ENCODE measurements around the gene MICALL1. TPM values are rescaled to one million over a fixed set of nuclear protein-coding genes. Genes with fewer than 3 reads are reported as not detected.

The MICALL1 gene
- total and polyA plus RNA-seq, 2 donors, result 5.5 to 13.7 TPM

DNA sequence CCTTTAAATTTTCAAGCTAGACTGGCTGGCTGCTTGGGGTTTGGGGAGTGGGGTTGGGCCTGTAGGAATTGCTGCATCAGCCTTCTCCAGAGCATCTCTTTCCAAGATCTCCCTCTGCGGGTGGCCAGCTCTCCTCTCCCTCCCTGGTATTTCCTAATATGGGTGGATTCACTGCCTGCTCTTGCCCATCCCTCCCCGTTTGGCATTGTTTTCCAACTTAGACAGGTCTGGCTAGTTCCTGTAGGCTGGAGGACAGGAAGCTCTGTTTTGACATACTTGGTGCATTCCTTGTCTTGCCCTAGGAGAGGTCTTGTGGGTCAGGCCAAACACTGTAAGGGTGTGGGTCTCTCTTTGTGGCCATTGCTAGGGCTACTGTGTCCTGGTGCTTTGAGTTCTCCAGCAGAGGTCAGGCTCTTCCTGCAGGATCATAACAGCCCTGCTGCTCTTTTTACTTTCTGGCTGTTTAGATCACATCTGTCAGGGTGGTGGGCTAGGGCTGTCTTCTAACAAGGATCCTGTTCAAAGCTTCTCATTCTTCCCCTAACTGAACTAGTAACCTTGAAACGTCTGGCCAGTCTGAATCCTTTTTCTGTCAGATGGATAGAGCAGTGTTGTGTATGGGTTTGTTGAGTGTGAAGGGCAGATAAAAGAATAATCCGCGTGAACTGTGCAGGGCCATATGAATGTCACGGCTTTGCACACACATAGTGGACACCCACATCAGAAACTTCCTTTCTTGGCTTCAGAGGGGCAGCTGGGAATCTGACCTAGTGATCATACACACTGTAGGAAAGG, 18.3 kb upstream of the MICALL1 start:
- Histone ChIP-seq H3K27me3 (ENCODE audit: control insufficient read depth in 2 of 2, insufficient read depth in 1 of 2, low read length in 1 of 2) (no peaks in the 10 kb centered on the region), H3K4me1 (ENCODE audit: control insufficient read depth in 2 of 2, insufficient read depth in 2 of 2, low read length in 2 of 2) (no peaks in the 10 kb centered on the region), H3K27ac (ENCODE audit: low read depth in 1 of 2, low read length in 1 of 2) (peak overlapping the region in 1 of 2 donors; percentile 38)

GRCh38 chr22:37891926-37892325, 14.2 kb upstream of the MICALL1 start:
- H3K4me1 ChIP-seq (ENCODE audit: control insufficient read depth in 2 of 2, insufficient read depth in 2 of 2, low read length in 2 of 2), result peaks cover 4 to 19% of the 10 kb centered on the region in 2 donors
- no peaks in the 10 kb centered on the region for H3K9me3 ChIP-seq (ENCODE audit: control insufficient read depth in 2 of 2, insufficient read depth in 1 of 2, low read length in 1 of 2)
- H3K27ac ChIP-seq (ENCODE audit: low read depth in 1 of 2, low read length in 1 of 2), result no peak overlapping the region
- peaks cover 45 to 54% of the 10 kb centered on the region in 2 donors for H3K36me3 ChIP-seq (ENCODE audit: control insufficient read depth in 2 of 2, insufficient read depth in 2 of 2, low read length in 1 of 2)
- 96% methylated on average over 3 of the region's 3 CpGs for WGBS
- no peak for DNase-seq (ENCODE audit: low read depth in 6 of 9, low spot score in 9 of 9)
- H3K27me3 ChIP-seq (ENCODE audit: control insufficient read depth in 2 of 2, insufficient read depth in 1 of 2, low read length in 1 of 2), result no peaks in the 10 kb centered on the region
- H3K4me3 ChIP-seq (ENCODE audit: low read length in 2 of 2), result no peak overlapping the region

More for the DNA sequence above, 18.3 kb upstream of the MICALL1 start:
- no peak overlapping the region for H3K4me3 ChIP-seq (ENCODE audit: low read length in 2 of 2)
- no peaks in the 10 kb centered on the region for H3K9me3 ChIP-seq (ENCODE audit: control insufficient read depth in 2 of 2, insufficient read depth in 1 of 2, low read length in 1 of 2)
- no peak for DNase-seq (ENCODE audit: low read depth in 6 of 9, low spot score in 9 of 9)
- WGBS, result 95% methylated on average over 6 of the region's 6 CpGs
- peaks cover 62 to 65% of the 10 kb centered on the region in 2 donors for H3K36me3 ChIP-seq (ENCODE audit: control insufficient read depth in 2 of 2, insufficient read depth in 2 of 2, low read length in 1 of 2)

DNA sequence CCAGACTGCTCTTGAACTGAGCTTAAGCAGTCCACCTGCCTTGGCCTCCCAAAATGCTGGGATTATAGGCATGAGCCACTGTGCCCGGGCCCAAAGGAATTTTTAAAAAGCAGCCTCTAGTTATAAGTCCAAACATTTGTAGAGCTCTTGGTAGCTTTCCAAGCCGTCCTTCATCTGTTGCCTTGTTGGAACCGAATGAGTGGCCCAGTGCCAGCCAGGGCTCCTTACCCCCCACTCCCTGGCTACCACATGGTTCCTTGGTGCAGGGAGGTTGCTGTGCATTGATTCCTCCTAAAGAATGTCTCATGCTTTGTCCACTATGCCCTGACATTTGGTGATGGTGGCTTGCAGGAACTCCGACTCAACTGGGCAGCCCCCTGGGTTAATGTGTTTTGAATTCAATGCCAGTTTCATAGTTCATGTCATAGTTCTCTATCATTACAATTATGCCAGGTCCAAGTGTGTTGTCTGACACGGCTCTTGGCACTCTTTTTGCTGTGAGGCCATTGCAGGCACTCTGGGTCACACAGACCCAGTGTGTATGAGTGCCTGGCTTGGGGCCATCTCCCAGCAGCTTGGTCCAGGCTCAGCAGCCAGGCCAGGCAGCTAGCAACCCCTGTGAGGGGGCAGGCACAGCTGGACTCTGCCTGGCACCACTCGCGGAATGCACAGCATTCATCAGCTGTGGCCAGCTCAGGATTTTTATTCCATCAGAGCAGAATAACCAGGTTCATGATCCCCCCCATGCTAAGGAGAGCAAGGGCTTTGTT, 13.3 kb upstream of the MICALL1 start:
- DNase-seq (ENCODE audit: low read depth in 6 of 9, low spot score in 9 of 9), result no peak
- Histone ChIP-seq H3K27ac (ENCODE audit: low read depth in 1 of 2, low read length in 1 of 2) (no peak overlapping the region), H3K4me1 (ENCODE audit: control insufficient read depth in 2 of 2, insufficient read depth in 2 of 2, low read length in 2 of 2) (peaks cover 4 to 21% of the 10 kb centered on the region in 2 donors), H3K27me3 (ENCODE audit: control insufficient read depth in 2 of 2, insufficient read depth in 1 of 2, low read length in 1 of 2) (no peaks in the 10 kb centered on the region), H3K4me3 (ENCODE audit: low read length in 2 of 2) (no peak overlapping the region), H3K36me3 (ENCODE audit: control insufficient read depth in 2 of 2, insufficient read depth in 2 of 2, low read length in 1 of 2) (peaks cover 37 to 46% of the 10 kb centered on the region in 2 donors), H3K9me3 (ENCODE audit: control insufficient read depth in 2 of 2, insufficient read depth in 1 of 2, low read length in 1 of 2) (no peaks in the 10 kb centered on the region)
- WGBS, result 94% methylated on average over 7 of the region's 7 CpGs

- no peak overlapping the region for H3K27ac ChIP-seq (ENCODE audit: low read depth in 1 of 2, low read length in 1 of 2)
- peaks cover 29 to 37% of the 10 kb centered on the region in 2 donors for H3K36me3 ChIP-seq (ENCODE audit: control insufficient read depth in 2 of 2, insufficient read depth in 2 of 2, low read length in 1 of 2)
- 99% methylated on average over 5 of the region's 5 CpGs for WGBS
- DNase-seq (ENCODE audit: low read depth in 6 of 9, low spot score in 9 of 9), result no peak
- peaks cover 4 to 25% of the 10 kb centered on the region in 2 donors for H3K4me1 ChIP-seq (ENCODE audit: control insufficient read depth in 2 of 2, insufficient read depth in 2 of 2, low read length in 2 of 2)
- H3K4me3 ChIP-seq (ENCODE audit: low read length in 2 of 2), result no peak overlapping the region
- no peaks in the 10 kb centered on the region for H3K9me3 ChIP-seq (ENCODE audit: control insufficient read depth in 2 of 2, insufficient read depth in 1 of 2, low read length in 1 of 2)
- no peaks in the 10 kb centered on the region for H3K27me3 ChIP-seq (ENCODE audit: control insufficient read depth in 2 of 2, insufficient read depth in 1 of 2, low read length in 1 of 2)
Observed at GRCh38 chr22:37893583-37893983, 12.5 kb upstream of the MICALL1 start.

DNA sequence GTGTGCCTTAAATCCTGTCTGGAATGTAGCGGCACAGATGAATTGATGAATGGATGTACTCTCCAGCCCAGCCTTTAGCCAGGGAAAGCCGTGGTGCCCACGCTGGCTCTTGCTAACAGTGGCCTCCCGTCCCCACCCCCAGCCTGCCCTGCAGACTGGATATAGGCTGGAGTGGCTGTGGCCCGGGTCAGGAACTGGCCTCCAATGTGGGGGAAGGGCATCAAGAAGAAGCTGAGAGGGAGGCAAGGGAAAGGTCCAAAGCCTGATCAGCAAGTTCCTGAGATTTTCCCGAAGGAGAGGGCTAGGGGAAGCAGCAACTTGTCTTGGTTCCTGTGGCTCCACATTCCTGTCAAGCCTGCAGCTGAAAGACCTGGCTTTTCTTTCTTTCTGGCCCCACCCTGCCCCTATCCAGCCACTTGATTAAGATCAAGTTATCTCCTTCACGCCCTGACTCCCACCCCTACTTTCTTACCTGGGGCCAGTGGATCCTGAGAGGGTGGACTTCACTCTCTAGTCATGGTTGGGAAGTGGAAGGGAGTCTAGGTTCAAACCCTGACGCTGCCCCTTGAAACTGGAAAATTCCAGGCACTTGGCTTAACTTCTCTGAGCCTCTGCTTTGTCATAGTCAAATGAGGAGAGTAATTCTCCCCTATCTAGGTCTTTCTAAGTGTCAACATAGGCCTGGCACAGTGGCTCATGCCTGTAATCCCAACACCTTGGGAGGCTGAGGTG, 11.0 kb upstream of the MICALL1 start:
- WGBS, result 84% methylated on average over 8 of the region's 8 CpGs
- Histone ChIP-seq H3K4me1 (ENCODE audit: control insufficient read depth in 2 of 2, insufficient read depth in 2 of 2, low read length in 2 of 2) (peaks cover 4 to 26% of the 10 kb centered on the region in 2 donors), H3K4me3 (ENCODE audit: low read length in 2 of 2) (no peak overlapping the region), H3K27me3 (ENCODE audit: control insufficient read depth in 2 of 2, insufficient read depth in 1 of 2, low read length in 1 of 2) (no peaks in the 10 kb centered on the region), H3K36me3 (ENCODE audit: control insufficient read depth in 2 of 2, insufficient read depth in 2 of 2, low read length in 1 of 2) (peaks cover 14 to 22% of the 10 kb centered on the region in 2 donors), H3K9me3 (ENCODE audit: control insufficient read depth in 2 of 2, insufficient read depth in 1 of 2, low read length in 1 of 2) (no peaks in the 10 kb centered on the region), H3K27ac (ENCODE audit: low read depth in 1 of 2, low read length in 1 of 2) (peak overlapping the region in 1 of 2 donors; percentile 62)
- no peak for DNase-seq (ENCODE audit: low read depth in 6 of 9, low spot score in 9 of 9)

DNA sequence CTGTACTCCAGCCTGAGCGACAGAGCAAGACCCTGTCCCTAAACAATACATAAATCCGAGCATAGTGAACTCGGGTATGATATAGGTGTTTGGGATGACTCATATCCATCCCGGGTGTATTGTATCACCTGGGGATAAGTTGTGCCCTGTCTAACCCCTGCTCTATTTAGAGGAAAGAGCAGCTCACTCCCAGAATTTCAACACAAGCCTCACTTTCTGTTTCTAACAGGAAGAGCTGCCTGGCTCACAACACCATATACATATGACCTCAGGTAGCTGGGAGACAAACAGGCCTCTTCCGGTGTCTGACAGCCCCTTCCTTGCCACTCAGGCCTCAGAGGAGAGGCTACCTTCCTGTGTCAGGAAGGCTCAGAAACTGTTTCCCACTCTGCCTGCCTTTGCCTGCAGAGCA, 9.9 kb upstream of the MICALL1 start:
- peaks cover 10 to 16% of the 10 kb centered on the region in 2 donors for H3K36me3 ChIP-seq (ENCODE audit: control insufficient read depth in 2 of 2, insufficient read depth in 2 of 2, low read length in 1 of 2)
- 30% methylated on average over 5 of the region's 5 CpGs for WGBS
- no peaks in the 10 kb centered on the region for H3K9me3 ChIP-seq (ENCODE audit: control insufficient read depth in 2 of 2, insufficient read depth in 1 of 2, low read length in 1 of 2)
- H3K27me3 ChIP-seq (ENCODE audit: control insufficient read depth in 2 of 2, insufficient read depth in 1 of 2, low read length in 1 of 2), result no peaks in the 10 kb centered on the region
- no peak overlapping the region for H3K4me3 ChIP-seq (ENCODE audit: low read length in 2 of 2)
- peak overlapping the region; percentile 85 to 91 for H3K27ac ChIP-seq (ENCODE audit: low read depth in 1 of 2, low read length in 1 of 2)
- DNase-seq (ENCODE audit: low read depth in 6 of 9, low spot score in 9 of 9), result peak in 8 of 9 donors; percentile 28 to 81 (median 51)
- peaks cover 4 to 26% of the 10 kb centered on the region in 2 donors for H3K4me1 ChIP-seq (ENCODE audit: control insufficient read depth in 2 of 2, insufficient read depth in 2 of 2, low read length in 2 of 2)

- Histone ChIP-seq H3K4me3 (ENCODE audit: low read length in 2 of 2) (no peak overlapping the region), H3K36me3 (ENCODE audit: control insufficient read depth in 2 of 2, insufficient read depth in 2 of 2, low read length in 1 of 2) (peaks cover 2 to 8% of the 10 kb centered on the region in 2 donors), H3K27me3 (ENCODE audit: control insufficient read depth in 2 of 2, insufficient read depth in 1 of 2, low read length in 1 of 2) (no peaks in the 10 kb centered on the region), H3K27ac (ENCODE audit: low read depth in 1 of 2, low read length in 1 of 2) (peak overlapping the region; percentile 85 to 91), H3K4me1 (ENCODE audit: control insufficient read depth in 2 of 2, insufficient read depth in 2 of 2, low read length in 2 of 2) (peaks cover 4 to 26% of the 10 kb centered on the region in 2 donors), H3K9me3 (ENCODE audit: control insufficient read depth in 2 of 2, insufficient read depth in 1 of 2, low read length in 1 of 2) (no peaks in the 10 kb centered on the region)
- DNase-seq (ENCODE audit: low read depth in 6 of 9, low spot score in 9 of 9), result no peak
- 97% methylated on average over 3 of the region's 3 CpGs for WGBS
Observed at GRCh38 chr22:37896939-37897338, 9.2 kb upstream of the MICALL1 start.

GRCh38 chr22:37897807-37898206, 8.3 kb upstream of the MICALL1 start:
- Histone ChIP-seq H3K27me3 (ENCODE audit: control insufficient read depth in 2 of 2, insufficient read depth in 1 of 2, low read length in 1 of 2) (no peaks in the 10 kb centered on the region), H3K27ac (ENCODE audit: low read depth in 1 of 2, low read length in 1 of 2) (no peak overlapping the region), H3K36me3 (ENCODE audit: control insufficient read depth in 2 of 2, insufficient read depth in 2 of 2, low read length in 1 of 2) (peaks cover 0 to 1% of the 10 kb centered on the region in 2 donors), H3K4me3 (ENCODE audit: low read length in 2 of 2) (no peak overlapping the region), H3K9me3 (ENCODE audit: control insufficient read depth in 2 of 2, insufficient read depth in 1 of 2, low read length in 1 of 2) (no peaks in the 10 kb centered on the region), H3K4me1 (ENCODE audit: control insufficient read depth in 2 of 2, insufficient read depth in 2 of 2, low read length in 2 of 2) (peaks cover 4 to 26% of the 10 kb centered on the region in 2 donors)
- DNase-seq (ENCODE audit: low read depth in 6 of 9, low spot score in 9 of 9), result no peak
- WGBS, result 99% methylated on average over 2 of the region's 2 CpGs

All from thymus (tissue), 11 donors.